GM23248 (cell line): ENCODE data around the gene ATF4. TPM values are rescaled to one million over a fixed set of nuclear protein-coding genes. Genes with fewer than 3 reads are reported as not detected.

ENCODE experiments used
- DNase-seq: peaks from one replicate; pipeline ENCODE4 v3.0.0-alpha.2; 2015
- H2AFZ ChIP-seq: fragments of 200-600 bp; sonication (generic); 2 replicates; pipeline ENCODE4 v1.6.1; 2016; ENCODE audit warnings: antibody characterized with exemption
- H3F3A ChIP-seq: fragments of 200-600 bp; sonication (generic); 2 replicates; pipeline ENCODE4 v1.6.1; 2016; ENCODE audit warnings: mild to moderate bottlenecking, antibody characterized with exemption, mixed run types; ENCODE audit not compliant: insufficient read depth
- H3K27ac ChIP-seq: fragments of 200-600 bp; sonication (generic); 2 replicates; pipeline ENCODE4 v1.5.1; 2016; ENCODE audit warnings: mild to moderate bottlenecking
- H3K27me3 ChIP-seq: fragments of 200-600 bp; sonication (generic); replicated peaks from 2 replicates; pipeline ENCODE4 v1.6.1; 2016; ENCODE audit warnings: mild to moderate bottlenecking; ENCODE audit not compliant: insufficient read depth
- H3K36me3 ChIP-seq: fragments of 200-600 bp; sonication (generic); 2 replicates; pipeline ENCODE4 v1.6.1; 2016; ENCODE audit warnings: low read depth, mild to moderate bottlenecking
- H3K4me1 ChIP-seq: fragments of 200-600 bp; sonication (generic); 2 replicates; pipeline ENCODE4 v1.6.1; 2016; ENCODE audit warnings: mild to moderate bottlenecking; ENCODE audit not compliant: insufficient read depth
- H3K4me2 ChIP-seq: fragments of 200-600 bp; sonication (generic); one replicate; pipeline ENCODE4 v1.6.1; 2016; ENCODE audit warnings: mild to moderate bottlenecking; ENCODE audit not compliant: unreplicated experiment
- H3K4me3 ChIP-seq: fragments of 200-600 bp; sonication (generic); 2 replicates; pipeline ENCODE4 v1.5.1; 2016; ENCODE audit warnings: mild to moderate bottlenecking
- H3K79me2 ChIP-seq: fragments of 200-600 bp; sonication (generic); 2 replicates; pipeline ENCODE4 v1.6.1; 2016; ENCODE audit warnings: mild to moderate bottlenecking; ENCODE audit not compliant: insufficient read depth
- H3K9ac ChIP-seq: fragments of 200-600 bp; sonication (generic); 2 replicates; pipeline ENCODE4 v1.6.1; 2016; ENCODE audit warnings: mild to moderate bottlenecking
- H3K9me2 ChIP-seq: fragments of 200-600 bp; sonication (generic); 2 replicates; pipeline ENCODE4 v1.6.1; 2016; ENCODE audit warnings: mixed run types, mild to moderate bottlenecking, moderate library complexity; ENCODE audit not compliant: insufficient read depth
- H3K9me3 ChIP-seq: fragments of 200-600 bp; sonication (generic); one replicate; pipeline ENCODE4 v1.6.1; 2017; ENCODE audit warnings: low read depth
- H4K20me1 ChIP-seq: fragments of 200-600 bp; sonication (generic); 2 replicates; pipeline ENCODE4 v1.6.0; 2016; ENCODE audit not compliant: insufficient read depth
- EZH2 ChIP-seq: fragments of 200-600 bp; sonication (generic); IDR thresholded peaks from 2 replicates; pipeline ENCODE4 v1.6.1; 2018; ENCODE audit warnings: antibody characterized with exemption, mild to moderate bottlenecking; ENCODE audit not compliant: insufficient read depth, poor library complexity, severe bottlenecking
- EZH2phosphoT487 ChIP-seq: fragments of 200-600 bp; sonication (generic); IDR thresholded peaks from 2 replicates; pipeline ENCODE4 v1.6.1; 2018; ENCODE audit warnings: antibody characterized with exemption, moderate library complexity, mild to moderate bottlenecking, low read depth; ENCODE audit not compliant: insufficient read depth
- WGBS, 2 experiments: methylation state at CpG; one replicate each; pipeline ENCODE4 v1.1.6; 2015 to 2017; ENCODE audit warnings: low lambda C conversion rate in 2 of 2, low coverage in 1 of 2; ENCODE audit errors: missing lambda C conversion rate in 2 of 2; 5-methylcytosine and 5-hydroxymethylcytosine counted together
- in situ Hi-C: fragments of 300-500 bp; cut with MboI; formaldehyde crosslinking; loops from 2 replicates; pipeline ENCODE4 v1.15.0; 2020
- polyA plus RNA-seq: library from polyadenylated mRNA; unstranded; fragments of >200 nt; fragmentation: Nextera tagmentation; extraction: Ambion mirVana; gene quantifications from 2 replicates; pipeline ENCODE4 v1.2.1, GENCODE V29; 2016
- total RNA-seq: library from RNA; depleted of rRNA; stranded (reverse); fragments of >200 nt; shearing (Covaris generic); gene quantifications from 2 replicates; pipeline ENCODE4 v1.2.3, GENCODE V29; 2014

Gene ATF4
- total and polyA plus RNA-seq, 2 experiments from 2014 or later, result 293 to 529 TPM

DNA sequence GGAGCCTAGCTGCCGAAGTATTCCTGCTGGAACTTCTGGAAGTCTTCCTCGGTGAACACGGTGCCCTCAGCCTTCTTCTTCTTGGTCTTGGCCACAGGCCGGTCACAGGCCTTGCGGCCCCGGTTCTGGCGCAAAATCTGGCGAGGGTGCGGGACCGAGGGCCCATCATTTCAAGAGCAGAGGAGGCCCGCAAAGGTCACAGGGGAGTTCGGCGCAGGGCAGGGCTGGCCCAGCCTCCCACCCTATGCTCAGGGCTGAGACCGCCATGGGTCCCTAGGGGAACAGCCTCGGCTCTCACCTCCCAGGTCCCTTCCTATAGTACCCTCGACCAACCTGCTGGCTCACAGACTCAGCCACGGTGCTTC lies 9.1 kb downstream of the ATF4 start:
- TF ChIP-seq EZH2phosphoT487 (no peak), EZH2 (no peak)
- Histone ChIP-seq H4K20me1 (no peaks in the 10 kb centered on the region), H3K9me3 (no peaks in the 10 kb centered on the region), H3K9ac (no peak overlapping the region), H3K36me3 (0 out of 2 replicates have a peak, but pooled peaks cover 3% of the 10 kb centered on the region), H2AFZ (no peak overlapping the region), H3K27me3 (no peaks in the 10 kb centered on the region), H3K4me1 (peaks cover 15% of the 10 kb centered on the region), H3K27ac (no peak overlapping the region), H3K4me3 (no peak overlapping the region), H3K9me2 (no peaks in the 10 kb centered on the region), H3K4me2 (no peak overlapping the region), H3K79me2 (peaks cover 40% of the 10 kb centered on the region), H3F3A (peaks cover 22% of the 10 kb centered on the region)
- 45 to 56% methylated on average over 16 to 17 of the region's 17 CpGs for WGBS, 2 experiments
- DNase-seq, result no peak
- in situ Hi-C loops, result no loop called here

DNA sequence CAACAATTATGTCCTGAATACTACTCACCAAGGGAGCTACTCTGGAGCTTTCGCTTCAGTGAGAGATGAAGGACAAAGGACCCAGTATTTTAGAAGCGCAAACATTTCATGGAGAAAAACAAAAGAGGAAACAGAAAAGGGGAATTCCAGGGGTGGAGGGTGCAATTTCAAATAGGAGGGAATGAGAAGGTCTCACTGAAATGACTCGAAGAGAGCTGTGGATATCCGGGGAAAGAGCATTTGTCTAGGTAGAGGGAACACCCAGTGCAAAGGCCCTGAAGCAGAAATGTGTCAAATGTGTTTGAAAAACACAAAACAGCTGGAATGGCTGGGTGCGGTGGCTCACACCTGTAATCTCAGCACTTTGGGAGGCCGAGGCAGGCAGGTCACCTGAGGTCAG lies 9.8 kb downstream of the ATF4 start:
- TF ChIP-seq EZH2, result no peak
- TF ChIP-seq EZH2phosphoT487, result no peak
- Histone ChIP-seq H3K27ac (no peak overlapping the region), H3K9me2 (no peaks in the 10 kb centered on the region), H3K9me3 (no peaks in the 10 kb centered on the region), H3K36me3 (0 out of 2 replicates have a peak, but pooled peaks cover 3% of the 10 kb centered on the region), H3K4me1 (peaks cover 15% of the 10 kb centered on the region), H3K79me2 (peaks cover 40% of the 10 kb centered on the region), H3F3A (peaks cover 16% of the 10 kb centered on the region), H2AFZ (no peak overlapping the region), H3K4me3 (no peak overlapping the region), H3K9ac (no peak overlapping the region), H3K4me2 (no peak overlapping the region), H4K20me1 (no peaks in the 10 kb centered on the region), H3K27me3 (no peaks in the 10 kb centered on the region)
- DNase-seq, result no peak
- in situ Hi-C loops, result no loop called here
- WGBS, 2 experiments, result 72 to 75% methylated on average over 6 of the region's 6 CpGs

DNA sequence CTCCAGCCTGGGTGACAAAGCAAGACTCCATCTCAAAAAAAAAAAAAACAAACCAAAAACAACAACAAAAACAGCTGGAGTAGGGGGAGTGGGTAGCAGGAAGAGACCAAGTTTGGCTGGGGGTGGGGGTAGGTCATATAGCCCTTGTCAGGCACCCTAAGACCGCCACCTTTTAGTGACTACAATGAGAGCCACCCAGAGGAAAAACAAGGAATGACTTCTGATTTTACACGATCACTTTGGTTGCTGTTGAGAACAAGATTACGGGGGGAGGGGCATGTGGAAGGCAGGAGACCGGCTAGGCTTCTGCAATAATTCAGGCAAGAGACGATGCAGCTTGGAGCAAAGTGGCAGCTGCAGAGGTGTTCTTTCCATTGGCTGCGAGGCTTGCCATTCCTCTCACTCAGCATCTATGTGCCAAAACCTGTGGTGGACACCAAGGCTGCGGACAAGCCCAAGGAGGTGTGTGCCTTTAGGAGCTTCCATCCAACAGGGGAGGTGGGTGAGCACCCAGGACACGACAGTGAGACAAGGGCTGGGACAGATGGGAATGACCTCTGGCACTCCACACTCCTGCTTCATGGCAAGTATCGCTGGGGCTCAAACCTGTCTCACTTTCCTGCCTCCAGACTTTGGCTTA lies 10.4 kb downstream of the ATF4 start:
- Histone ChIP-seq H3K36me3 (0 out of 2 replicates have a peak, but pooled peaks cover 3% of the 10 kb centered on the region), H3K9me2 (no peaks in the 10 kb centered on the region), H3K9me3 (no peaks in the 10 kb centered on the region), H2AFZ (no peak overlapping the region), H3K4me3 (peak overlapping the region; percentile 94; the same call in 1 of the 2 replicates), H3K4me1 (peaks cover 15% of the 10 kb centered on the region), H3K27ac (no peak overlapping the region), H3K27me3 (no peaks in the 10 kb centered on the region), H3K4me2 (peak overlapping the region; percentile 93), H3F3A (peaks cover 11% of the 10 kb centered on the region), H3K79me2 (peaks cover 40% of the 10 kb centered on the region), H4K20me1 (no peaks in the 10 kb centered on the region), H3K9ac (peak overlapping the region; percentile 92; the same call in 1 of the 2 replicates)
- peak; percentile 68 for DNase-seq
- 52 to 59% methylated on average over 9 of the region's 9 CpGs for WGBS, 2 experiments
- in situ Hi-C loops, result no loop called here
- TF ChIP-seq EZH2 (no peak), EZH2phosphoT487 (no peak)

DNA sequence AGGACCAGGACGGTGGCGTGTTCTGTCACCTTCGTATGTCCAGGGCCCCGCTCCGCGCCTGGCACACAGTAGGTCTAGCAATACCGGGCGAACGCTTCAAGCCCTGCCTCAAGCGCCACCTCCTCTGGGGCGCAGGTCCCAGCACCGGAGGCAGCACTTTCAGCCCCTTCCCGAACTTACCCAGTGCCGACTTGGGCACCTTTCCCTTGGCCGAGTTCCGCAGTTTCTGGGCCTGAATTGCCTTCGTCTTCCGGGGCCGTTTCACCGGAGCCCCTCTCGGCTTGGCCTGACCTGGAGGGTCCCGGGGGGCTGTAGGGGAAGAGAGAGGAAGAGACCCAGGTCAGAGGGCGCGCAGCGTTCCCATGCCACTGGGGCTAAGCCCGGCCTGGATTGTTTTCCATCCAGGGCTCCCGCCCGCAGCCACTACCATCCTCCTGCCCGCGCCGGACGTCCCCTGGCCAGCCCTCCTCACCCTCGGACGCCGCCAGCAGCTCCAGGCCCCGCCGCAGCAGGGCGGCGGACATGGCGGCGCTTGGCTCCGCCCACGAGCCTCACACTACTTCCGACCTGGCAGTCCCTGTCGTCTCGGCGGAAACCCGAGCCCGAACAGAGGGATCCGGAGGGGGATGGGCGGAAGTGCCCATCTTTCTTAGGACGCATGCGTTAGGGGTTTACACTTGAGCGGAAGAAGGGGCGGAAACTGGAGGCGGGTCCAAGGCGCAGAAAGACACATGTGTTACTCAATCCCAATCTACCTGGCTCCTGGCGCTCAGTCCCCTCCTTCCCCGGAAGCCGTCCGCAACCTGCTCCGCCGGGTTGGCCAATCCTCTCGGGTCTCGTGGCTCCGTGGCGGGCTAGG lies 12.1 kb downstream of the ATF4 start, which contains the start of gene RPS19BP1:
Gene RPS19BP1 (minus strand): TSS at position 534 of the 859 bp plus-strand sequence. CDS start 10 bp downstream, at position 524.
- H3K79me2 ChIP-seq, result peaks cover 40% of the 10 kb centered on the region
- no peaks in the 10 kb centered on the region for H3K9me2 ChIP-seq
- 0 out of 2 replicates have a peak, but pooled peaks cover 3% of the 10 kb centered on the region for H3K36me3 ChIP-seq
- TF ChIP-seq EZH2phosphoT487 (no peak), EZH2 (no peak)
- H3K27ac ChIP-seq, result peak within 1 kb of the TSS; percentile 53
- H3K4me3 ChIP-seq, result peak within 1 kb of the TSS; percentile 94
- H4K20me1 ChIP-seq, result no peaks in the 10 kb centered on the region
- peaks cover 8% of the 10 kb centered on the region; the same call in 1 of the 2 replicates for H3F3A ChIP-seq
- H3K4me1 ChIP-seq, result peaks cover 15% of the 10 kb centered on the region
- peak within 1 kb of the TSS; percentile 92 for H3K9ac ChIP-seq
- no peaks in the 10 kb centered on the region for H3K9me3 ChIP-seq
- in situ Hi-C loops, result no loop called here
- H2AFZ ChIP-seq, result peak within 1 kb of the TSS; percentile 91
- peak within 1 kb of the TSS; percentile 93 for H3K4me2 ChIP-seq
- no peaks in the 10 kb centered on the region for H3K27me3 ChIP-seq
- 0 to 2% methylated on average over 65 to 67 of the region's 67 CpGs for WGBS, 2 experiments
- peak; percentile 99 for DNase-seq
